ENCODE data around the gene TTC5. TPM values are rescaled to one million over a fixed set of nuclear protein-coding genes. Genes with fewer than 3 reads are reported as not detected.
"Not testable (repeated sequence)": the region's sequence is repeated elsewhere in the genome, so short reads cannot be mapped to it uniquely, and the experiment has no call there.

TTC5 gene
- total RNA-seq = 33.0 and 33.7 TPM in 2 replicates

- intact Hi-C loops (cut with micrococcal nuclease) = loop anchor here (1.0 kb wide), 4 partner anchors 28 to 304 kb away; partner anchors contain the start of genes CCNB1IP1, PARP2 and PIP4P1
- Mint-ChIP-seq H3K27me3 (ENCODE audit: insufficient read depth) (no peaks in the 10 kb centered on the region), H3K4me3 (peak within 1 kb of the TSS; percentile 96), H3K9me3 (no peaks in the 10 kb centered on the region), H3K27ac (peak within 1 kb of the TSS; percentile 94), H3K36me3 (ENCODE audit: low read depth) (peaks cover 11% of the 10 kb centered on the region), H3K4me1 (ENCODE audit: low read depth) (peaks cover 25% of the 10 kb centered on the region)
- peak; percentile 85 for DNase-seq (ENCODE audit: low spot score)
Observed at GRCh38 chr14:20305265-20306078, at the start of gene TTC5. TTC5 (minus strand) TSS chr14:20305951; CDS start chr14:20305937, 14 bp downstream.

- no peak for DNase-seq (ENCODE audit: low spot score)
- H3K36me3 Mint-ChIP-seq (ENCODE audit: low read depth) = peaks cover 37% of the 10 kb centered on the region
- H3K9me3 Mint-ChIP-seq = no peaks in the 10 kb centered on the region
- H3K4me1 Mint-ChIP-seq (ENCODE audit: low read depth) = peaks cover 6% of the 10 kb centered on the region
- H3K27ac Mint-ChIP-seq = no peak overlapping the region
- no peaks in the 10 kb centered on the region for H3K27me3 Mint-ChIP-seq (ENCODE audit: insufficient read depth)
- H3K4me3 Mint-ChIP-seq = no peak overlapping the region
- intact Hi-C loops (cut with micrococcal nuclease) = no loop called here
Observed at GRCh38 chr14:20350860-20351259, 45.1 kb upstream of the TTC5 start.

- no peak for DNase-seq (ENCODE audit: low spot score)
- Mint-ChIP-seq H3K4me3 (no peak overlapping the region), H3K36me3 (ENCODE audit: low read depth) (peaks cover 39% of the 10 kb centered on the region), H3K9me3 (no peaks in the 10 kb centered on the region), H3K4me1 (ENCODE audit: low read depth) (peaks cover 10% of the 10 kb centered on the region), H3K27me3 (ENCODE audit: insufficient read depth) (no peaks in the 10 kb centered on the region), H3K27ac (no peak overlapping the region)
- intact Hi-C loops (cut with micrococcal nuclease) = no loop called here
Observed at GRCh38 chr14:20350282-20350681, 44.5 kb upstream of the TTC5 start.

GRCh38 chr14:20347747-20348146 is 42.0 kb upstream of the TTC5 start:
- H3K27ac Mint-ChIP-seq = no peak overlapping the region
- intact Hi-C loops (cut with micrococcal nuclease) = no loop called here
- H3K4me3 Mint-ChIP-seq = no peak overlapping the region
- H3K27me3 Mint-ChIP-seq (ENCODE audit: insufficient read depth) = no peaks in the 10 kb centered on the region
- H3K4me1 Mint-ChIP-seq (ENCODE audit: low read depth) = peaks cover 24% of the 10 kb centered on the region
- H3K9me3 Mint-ChIP-seq = no peaks in the 10 kb centered on the region
- DNase-seq (ENCODE audit: low spot score) = no peak
- H3K36me3 Mint-ChIP-seq (ENCODE audit: low read depth) = peaks cover 35% of the 10 kb centered on the region

- Mint-ChIP-seq H3K4me1 (ENCODE audit: low read depth) (peaks cover 24% of the 10 kb centered on the region), H3K9me3 (no peaks in the 10 kb centered on the region), H3K36me3 (ENCODE audit: low read depth) (peaks cover 29% of the 10 kb centered on the region), H3K27me3 (ENCODE audit: insufficient read depth) (no peaks in the 10 kb centered on the region), H3K27ac (no peak overlapping the region), H3K4me3 (no peak overlapping the region)
- no peak for DNase-seq (ENCODE audit: low spot score)
- intact Hi-C loops (cut with micrococcal nuclease) = no loop called here
Observed at GRCh38 chr14:20346713-20347112, 41.0 kb upstream of the TTC5 start.

GRCh38 chr14:20345366-20345765 is 39.6 kb upstream of the TTC5 start:
- Mint-ChIP-seq H3K4me3 (no peak overlapping the region), H3K4me1 (ENCODE audit: low read depth) (peaks cover 21% of the 10 kb centered on the region), H3K9me3 (no peaks in the 10 kb centered on the region), H3K36me3 (ENCODE audit: low read depth) (peaks cover 24% of the 10 kb centered on the region), H3K27me3 (ENCODE audit: insufficient read depth) (no peaks in the 10 kb centered on the region), H3K27ac (no peak overlapping the region)
- DNase-seq (ENCODE audit: low spot score) = no peak
- intact Hi-C loops (cut with micrococcal nuclease) = no loop called here

GRCh38 chr14:20343862-20344220 is 38.1 kb upstream of the TTC5 start:
- H3K27me3 Mint-ChIP-seq (ENCODE audit: insufficient read depth) = peaks cover 3% of the 10 kb centered on the region
- peaks cover 18% of the 10 kb centered on the region for H3K36me3 Mint-ChIP-seq (ENCODE audit: low read depth)
- no peaks in the 10 kb centered on the region for H3K9me3 Mint-ChIP-seq
- H3K4me1 Mint-ChIP-seq (ENCODE audit: low read depth) = peaks cover 19% of the 10 kb centered on the region
- no peak for DNase-seq (ENCODE audit: low spot score)
- intact Hi-C loops (cut with micrococcal nuclease) = loop anchor here (1.0 to 5.0 kb wide), 11 partner anchors 11 to 338 kb away; partner anchors contain the start of genes CCNB1IP1, OSGEP, PIP4P1 and PNP
- peak overlapping the region; percentile 95 for H3K4me3 Mint-ChIP-seq
- peak overlapping the region; percentile 96 for H3K27ac Mint-ChIP-seq

- Mint-ChIP-seq H3K27ac (peak within 1 kb of the TSS; percentile 96), H3K4me3 (peak within 1 kb of the TSS; percentile 95)
Observed at GRCh38 chr14:20343092-20343861, 37.5 kb upstream of the TTC5 start, which contains the start of gene PARP2. PARP2 (plus strand) TSS chr14:20343635; CDS start chr14:20343642, 7 bp downstream.

GRCh38 chr14:20341646-20342045 is 35.9 kb upstream of the TTC5 start:
- Mint-ChIP-seq H3K36me3 (ENCODE audit: low read depth) (peaks cover 14% of the 10 kb centered on the region), H3K27me3 (ENCODE audit: insufficient read depth) (peaks cover 11% of the 10 kb centered on the region), H3K9me3 (no peaks in the 10 kb centered on the region), H3K4me3 (peak overlapping the region; percentile 95), H3K4me1 (ENCODE audit: low read depth) (peaks cover 19% of the 10 kb centered on the region), H3K27ac (no peak overlapping the region)
- intact Hi-C loops (cut with micrococcal nuclease) = loop anchor here (2.0 to 5.0 kb wide), 2 partner anchors 15 to 291 kb away; no protein-coding TSS in a partner anchor
- no peak for DNase-seq (ENCODE audit: low spot score)

More at GRCh38 chr14:20343092-20343861, 37.5 kb upstream of the TTC5 start, which contains the start of gene PARP2:
- DNase-seq (ENCODE audit: low spot score) = peak; percentile 92
- Mint-ChIP-seq H3K36me3 (ENCODE audit: low read depth) (peaks cover 18% of the 10 kb centered on the region), H3K9me3 (no peaks in the 10 kb centered on the region), H3K27me3 (ENCODE audit: insufficient read depth) (peaks cover 6% of the 10 kb centered on the region), H3K4me1 (ENCODE audit: low read depth) (peaks cover 19% of the 10 kb centered on the region)
- intact Hi-C loops (cut with micrococcal nuclease) = loop anchor here (1.0 to 5.0 kb wide), 11 partner anchors 10 to 339 kb away; partner anchors contain the start of genes CCNB1IP1, OSGEP, PIP4P1 and PNP

GRCh38 chr14:20341032-20341431 is 35.3 kb upstream of the TTC5 start:
- not testable (repeated sequence) for H3K9me3 Mint-ChIP-seq; DNase-seq (ENCODE audit: low spot score); H3K36me3 Mint-ChIP-seq (ENCODE audit: low read depth); H3K27ac Mint-ChIP-seq
- Mint-ChIP-seq H3K4me3 (peak overlapping the region; percentile 15), H3K4me1 (ENCODE audit: low read depth) (peaks cover 19% of the 10 kb centered on the region), H3K27me3 (ENCODE audit: insufficient read depth) (peaks cover 11% of the 10 kb centered on the region)
- intact Hi-C loops (cut with micrococcal nuclease) = loop anchor here (5.0 kb wide), 1 partner anchor 291 kb away; no protein-coding TSS in a partner anchor

GRCh38 chr14:20334017-20334416 is 28.3 kb upstream of the TTC5 start:
- Mint-ChIP-seq H3K4me3 (peak overlapping the region; percentile 98), H3K27me3 (ENCODE audit: insufficient read depth) (peaks cover 10% of the 10 kb centered on the region), H3K9me3 (no peaks in the 10 kb centered on the region), H3K4me1 (ENCODE audit: low read depth) (peaks cover 48% of the 10 kb centered on the region), H3K27ac (no peak overlapping the region), H3K36me3 (ENCODE audit: low read depth) (peaks cover 13% of the 10 kb centered on the region)
- DNase-seq (ENCODE audit: low spot score) = no peak
- intact Hi-C loops (cut with micrococcal nuclease) = loop anchor here (10.0 kb wide), 1 partner anchor 641 kb away; no protein-coding TSS in a partner anchor

- H3K9me3 Mint-ChIP-seq = no peaks in the 10 kb centered on the region
- intact Hi-C loops (cut with micrococcal nuclease) = loop anchor here (1.0 to 10.0 kb wide), 6 partner anchors 10 to 641 kb away; partner anchors contain the start of genes PARP2, PIP4P1 and TEP1
- H3K4me1 Mint-ChIP-seq (ENCODE audit: low read depth) = peaks cover 53% of the 10 kb centered on the region
- peak overlapping the region; percentile 91 for H3K27ac Mint-ChIP-seq
- peak overlapping the region; percentile 98 for H3K4me3 Mint-ChIP-seq
- peaks cover 5% of the 10 kb centered on the region for H3K27me3 Mint-ChIP-seq (ENCODE audit: insufficient read depth)
- peaks cover 17% of the 10 kb centered on the region for H3K36me3 Mint-ChIP-seq (ENCODE audit: low read depth)
- DNase-seq (ENCODE audit: low spot score) = no peak
Observed at GRCh38 chr14:20333494-20333841, 27.7 kb upstream of the TTC5 start.
